ENCODE measurements around the gene SFXN2. TPM values are rescaled to one million over a fixed set of nuclear protein-coding genes. Genes with fewer than 3 reads are reported as not detected.

The SFXN2 gene
- total and polyA plus RNA-seq, 2 donors (not counting 1 experiment from before 2014, with no cell fraction given), result 3.1 to 6.5 TPM

- peak overlapping the region; percentile 69 for H3K27ac ChIP-seq (ENCODE audit: insufficient read depth, low read length)
- H3K4me2 ChIP-seq (ENCODE audit: extremely low read depth, insufficient read depth, low read length), result peak overlapping the region; percentile 75
- no peak overlapping the region for H3K9ac ChIP-seq (ENCODE audit: insufficient read depth, low read length)
- peak; percentile 85 to 90 for DNase-seq (ENCODE audit: low read depth in 2 of 2)
- H3K9me3 ChIP-seq (ENCODE audit: control insufficient read depth, insufficient read depth, low read depth, low read length), result no peaks in the 10 kb centered on the region
- peak in 1 of 2 donors; percentile 15 for TF ChIP-seq CTCF (conservative IDR thresholded peaks at IDR 0.05 in 1 of 2, IDR thresholded peaks at IDR 0.05 in 1 of 2; ENCODE audit: low read depth in 1 of 2, low read length in 2 of 2)
- TF ChIP-seq EZH2 (IDR thresholded peaks at IDR 0.05; ENCODE audit: low read length, missing control alignments), result no peak
- peaks cover 14% of the 10 kb centered on the region for H3K4me1 ChIP-seq (ENCODE audit: control insufficient read depth, extremely low read depth, insufficient read depth, low read length)
- H2AFZ ChIP-seq (ENCODE audit: low read length), result no peak overlapping the region
- no peaks in the 10 kb centered on the region for H4K20me1 ChIP-seq (ENCODE audit: control insufficient read depth, extremely low read depth, insufficient read depth, low read length)
- peaks cover 41% of the 10 kb centered on the region for H3K79me2 ChIP-seq (ENCODE audit: control insufficient read depth, insufficient read depth, low read length)
- H3K4me3 ChIP-seq (replicated peaks in 1 of 4; ENCODE audit: control extremely low read depth in 1 of 4, insufficient read depth in 1 of 4, low read depth in 3 of 4, low read length in 4 of 4), result peak overlapping the region in 3 of 4 experiments; percentile 10 to 27 (median 22)
- H3K27me3 ChIP-seq (ENCODE audit: control insufficient read depth, insufficient read depth, low read length), result no peaks in the 10 kb centered on the region
- no peaks in the 10 kb centered on the region for H3K36me3 ChIP-seq (ENCODE audit: control insufficient read depth, insufficient read depth, low read length)
Observed at GRCh38 chr10:102710609-102711008, 3.8 kb upstream of the SFXN2 start.

GRCh38 chr10:102712089-102712488, 2.3 kb upstream of the SFXN2 start:
- H3K27ac ChIP-seq (ENCODE audit: insufficient read depth, low read length), result no peak overlapping the region
- H3K4me3 ChIP-seq (replicated peaks in 1 of 4; ENCODE audit: control extremely low read depth in 1 of 4, insufficient read depth in 1 of 4, low read depth in 3 of 4, low read length in 4 of 4), result peak overlapping the region in 2 of 4 experiments; percentile 79 to 89
- H3K4me1 ChIP-seq (ENCODE audit: control insufficient read depth, extremely low read depth, insufficient read depth, low read length), result peaks cover 13% of the 10 kb centered on the region
- H2AFZ ChIP-seq (ENCODE audit: low read length), result no peak overlapping the region
- H3K4me2 ChIP-seq (ENCODE audit: extremely low read depth, insufficient read depth, low read length), result peak overlapping the region; percentile 97
- H4K20me1 ChIP-seq (ENCODE audit: control insufficient read depth, extremely low read depth, insufficient read depth, low read length), result no peaks in the 10 kb centered on the region
- no peaks in the 10 kb centered on the region for H3K36me3 ChIP-seq (ENCODE audit: control insufficient read depth, insufficient read depth, low read length)
- no peaks in the 10 kb centered on the region for H3K9me3 ChIP-seq (ENCODE audit: control insufficient read depth, insufficient read depth, low read depth, low read length)
- TF ChIP-seq EZH2 (IDR thresholded peaks at IDR 0.05; ENCODE audit: low read length, missing control alignments) (no peak), CTCF (conservative IDR thresholded peaks at IDR 0.05 in 1 of 2, IDR thresholded peaks at IDR 0.05 in 1 of 2; ENCODE audit: low read depth in 1 of 2, low read length in 2 of 2) (no peak)
- H3K9ac ChIP-seq (ENCODE audit: insufficient read depth, low read length), result no peak overlapping the region
- H3K79me2 ChIP-seq (ENCODE audit: control insufficient read depth, insufficient read depth, low read length), result peaks cover 37% of the 10 kb centered on the region
- no peak for DNase-seq (ENCODE audit: low read depth in 2 of 2)
- H3K27me3 ChIP-seq (ENCODE audit: control insufficient read depth, insufficient read depth, low read length), result no peaks in the 10 kb centered on the region

GRCh38 chr10:102712843-102713538, 1.4 kb upstream of the SFXN2 start:
- Histone ChIP-seq H3K4me2 (ENCODE audit: extremely low read depth, insufficient read depth, low read length) (peak overlapping the region; percentile 97), H3K9ac (ENCODE audit: insufficient read depth, low read length) (peak overlapping the region; percentile 82), H3K4me1 (ENCODE audit: control insufficient read depth, extremely low read depth, insufficient read depth, low read length) (peaks cover 13% of the 10 kb centered on the region), H3K27ac (ENCODE audit: insufficient read depth, low read length) (peak overlapping the region; percentile 87), H4K20me1 (ENCODE audit: control insufficient read depth, extremely low read depth, insufficient read depth, low read length) (no peaks in the 10 kb centered on the region), H3K79me2 (ENCODE audit: control insufficient read depth, insufficient read depth, low read length) (peaks cover 37% of the 10 kb centered on the region), H3K9me3 (ENCODE audit: control insufficient read depth, insufficient read depth, low read depth, low read length) (no peaks in the 10 kb centered on the region), H2AFZ (ENCODE audit: low read length) (peak overlapping the region; percentile 14), H3K27me3 (ENCODE audit: control insufficient read depth, insufficient read depth, low read length) (no peaks in the 10 kb centered on the region), H3K4me3 (replicated peaks in 1 of 4; ENCODE audit: control extremely low read depth in 1 of 4, insufficient read depth in 1 of 4, low read depth in 3 of 4, low read length in 4 of 4) (peak overlapping the region; percentile 54 to 89 (median 71)), H3K36me3 (ENCODE audit: control insufficient read depth, insufficient read depth, low read length) (no peaks in the 10 kb centered on the region)
- no peak for DNase-seq (ENCODE audit: low read depth in 2 of 2)
- TF ChIP-seq CTCF (conservative IDR thresholded peaks at IDR 0.05 in 1 of 2, IDR thresholded peaks at IDR 0.05 in 1 of 2; ENCODE audit: low read depth in 1 of 2, low read length in 2 of 2) (no peak), EZH2 (IDR thresholded peaks at IDR 0.05; ENCODE audit: low read length, missing control alignments) (no peak)

Measured in fibroblast of lung (primary cell).